ENCODE data around the gene NREP. TPM values are rescaled to one million over a fixed set of nuclear protein-coding genes. Genes with fewer than 3 reads are reported as not detected.

NREP gene
- total and polyA plus RNA-seq, 10 donors = 12.9 to 54.5 (median 32.9) TPM

GRCh38 chr5:111769541-111769940 lies 12.5 kb upstream of the NREP start:
- intact Hi-C loops (cut with DNase I; ENCODE audit: low total_unique reads) = no loop called here

GRCh38 chr5:111765613-111766571 lies 8.9 kb upstream of the NREP start:
- Histone ChIP-seq H3K27ac (no peak overlapping the region), H3K27me3 (replicated peaks in 1 of 7) (peaks cover 0 to 9% (median 0%) of the 10 kb centered on the region in 7 donors), H3K9me3 (no peaks in the 10 kb centered on the region), H3K36me3 (no peaks in the 10 kb centered on the region), H3K4me1 (no peaks in the 10 kb centered on the region), H3K4me3 (no peak overlapping the region)
- TF ChIP-seq, protein P1, sequence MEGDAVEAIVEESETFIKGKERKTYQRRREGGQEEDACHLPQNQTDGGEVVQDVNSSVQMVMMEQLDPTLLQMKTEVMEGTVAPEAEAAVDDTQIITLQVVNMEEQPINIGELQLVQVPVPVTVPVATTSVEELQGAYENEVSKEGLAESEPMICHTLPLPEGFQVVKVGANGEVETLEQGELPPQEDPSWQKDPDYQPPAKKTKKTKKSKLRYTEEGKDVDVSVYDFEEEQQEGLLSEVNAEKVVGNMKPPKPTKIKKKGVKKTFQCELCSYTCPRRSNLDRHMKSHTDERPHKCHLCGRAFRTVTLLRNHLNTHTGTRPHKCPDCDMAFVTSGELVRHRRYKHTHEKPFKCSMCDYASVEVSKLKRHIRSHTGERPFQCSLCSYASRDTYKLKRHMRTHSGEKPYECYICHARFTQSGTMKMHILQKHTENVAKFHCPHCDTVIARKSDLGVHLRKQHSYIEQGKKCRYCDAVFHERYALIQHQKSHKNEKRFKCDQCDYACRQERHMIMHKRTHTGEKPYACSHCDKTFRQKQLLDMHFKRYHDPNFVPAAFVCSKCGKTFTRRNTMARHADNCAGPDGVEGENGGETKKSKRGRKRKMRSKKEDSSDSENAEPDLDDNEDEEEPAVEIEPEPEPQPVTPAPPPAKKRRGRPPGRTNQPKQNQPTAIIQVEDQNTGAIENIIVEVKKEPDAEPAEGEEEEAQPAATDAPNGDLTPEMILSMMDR (IDR thresholded peaks at IDR 0.05 in 8 of 11, conservative IDR thresholded peaks at IDR 0.05 in 3 of 11) = no peak
- TF ChIP-seq POLR2AphosphoS5 (IDR thresholded peaks at IDR 0.05) = no peak
- no peak for TF ChIP-seq POLR2A (IDR thresholded peaks at IDR 0.05)
- intact Hi-C loops (cut with DNase I; ENCODE audit: low total_unique reads) = no loop called here
- DNase-seq = no peak
- 73 to 88% (median 82%) methylated on average over 8 of the region's 8 CpGs for WGBS, 5 donors

More at GRCh38 chr5:111769541-111769940, 12.5 kb upstream of the NREP start:
- WGBS, 5 donors = 72 to 87% (median 83%) methylated on average over 4 of the region's 4 CpGs
- H3K4me3 ChIP-seq = no peak overlapping the region
- no peaks in the 10 kb centered on the region for H3K9me3 ChIP-seq
- DNase-seq = no peak
- no peak overlapping the region for H3K27ac ChIP-seq
- peaks cover 0 to 9% (median 0%) of the 10 kb centered on the region in 7 donors for H3K27me3 ChIP-seq (replicated peaks in 1 of 7)
- H3K36me3 ChIP-seq = no peaks in the 10 kb centered on the region
- peaks cover 0 to 6% (median 2%) of the 10 kb centered on the region in 6 donors for H3K4me1 ChIP-seq
- no peak for TF ChIP-seq POLR2AphosphoS5 (IDR thresholded peaks at IDR 0.05)
- TF ChIP-seq, protein P1 (IDR thresholded peaks at IDR 0.05 in 8 of 11, conservative IDR thresholded peaks at IDR 0.05 in 3 of 11) = no peak
- TF ChIP-seq POLR2A (IDR thresholded peaks at IDR 0.05) = no peak

DNA sequence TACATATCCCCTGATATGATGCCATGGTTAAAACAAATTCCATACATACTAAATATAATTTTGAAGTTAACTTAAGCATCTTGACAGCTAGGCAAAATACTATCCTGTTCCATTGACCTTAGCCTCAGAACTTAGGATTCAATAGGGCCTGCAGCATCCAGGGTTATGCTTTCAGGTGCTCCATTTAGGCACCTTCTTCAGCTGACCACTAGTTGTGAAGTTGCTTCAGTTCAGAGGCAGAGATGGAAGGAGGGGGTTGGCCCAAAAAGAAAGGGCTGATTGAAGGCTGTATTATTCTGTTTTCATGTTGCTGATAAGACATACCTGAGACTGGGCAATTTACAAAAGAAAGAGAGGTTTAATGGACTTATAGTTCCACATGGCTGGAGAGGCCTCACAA lies 7.0 kb upstream of the NREP start:
- DNase-seq = no peak
- H3K27ac ChIP-seq = no peak overlapping the region

More for the DNA sequence above, 7.0 kb upstream of the NREP start:
- no peaks in the 10 kb centered on the region for H3K27me3 ChIP-seq (replicated peaks in 1 of 7)
- no peaks in the 10 kb centered on the region for H3K36me3 ChIP-seq
- no peaks in the 10 kb centered on the region for H3K4me1 ChIP-seq
- no peak overlapping the region for H3K4me3 ChIP-seq
- intact Hi-C loops (cut with DNase I; ENCODE audit: low total_unique reads) = no loop called here
- TF ChIP-seq POLR2AphosphoS5 (IDR thresholded peaks at IDR 0.05) (no peak), POLR2A (IDR thresholded peaks at IDR 0.05) (no peak)
- TF ChIP-seq, protein P1 (IDR thresholded peaks at IDR 0.05 in 8 of 11, conservative IDR thresholded peaks at IDR 0.05 in 3 of 11) = no peak
- H3K9me3 ChIP-seq = no peaks in the 10 kb centered on the region

Data from spleen (tissue), 11 donors.